Measurements from ENCODE around the gene ST6GALNAC4. TPM values are rescaled to one million over a fixed set of nuclear protein-coding genes. Genes with fewer than 3 reads are reported as not detected.
A peak's percentile ranks its signal among the peaks of the same experiment; 100 is the strongest.

ST6GALNAC4 gene
- total and polyA plus RNA-seq, 9 of the 15 experiments (the other 6 are each of a cell fraction or from before 2014, with no cell fraction given) = 2.6 to 43.1 (median 15.4) TPM

- TF ChIP-seq SNAPC5 (CRISPR knock-in tag; IDR thresholded peaks at IDR 0.05) = no peak
- no peak for TF ChIP-seq ZNF384 (IDR thresholded peaks at IDR 0.05; ENCODE audit: low read depth, low read length)
- TF ChIP-seq PCBP1 (IDR thresholded peaks at IDR 0.05; ENCODE audit: low read depth, low read length, poor library complexity, severe bottlenecking) = no peak
- TF ChIP-seq NR3C1 (CRISPR knock-in tag; IDR thresholded peaks at IDR 0.05) = no peak
- TF ChIP-seq ASH1L (IDR thresholded peaks at IDR 0.05; ENCODE audit: borderline replicate concordance, low read depth, partially characterized antibody) = no peak
- no peak for TF ChIP-seq TEAD2 (tag; IDR thresholded peaks at IDR 0.05)
- TF ChIP-seq SAP30 (IDR thresholded peaks at IDR 0.05; ENCODE audit: borderline replicate concordance, insufficient read depth, low read depth, low read length, poor library complexity, severe bottlenecking) = no peak
- TF ChIP-seq ZBTB40 (IDR thresholded peaks at IDR 0.05) = peak; percentile 32; the same call in 1 of the 2 replicates
- no peak for TF ChIP-seq ZBTB40 (CRISPR knock-in tag; IDR thresholded peaks at IDR 0.05)
- no peak for TF ChIP-seq POLR2AphosphoS2 (IDR thresholded peaks at IDR 0.05; ENCODE audit: low read length)
- no peak for TF ChIP-seq CBX5 (IDR thresholded peaks at IDR 0.05; ENCODE audit: borderline replicate concordance, low read depth)
- TF ChIP-seq ZBTB17 (CRISPR knock-in tag; IDR thresholded peaks at IDR 0.05) = 0 out of 2 replicates have a peak, but pooled peaks have one; percentile 38
- no peak for TF ChIP-seq NR4A1 (CRISPR knock-in tag; IDR thresholded peaks at IDR 0.05)
- no peak for TF ChIP-seq NR4A1 (tag; IDR thresholded peaks at IDR 0.05)
- TF ChIP-seq CREB3L1 (IDR thresholded peaks at IDR 0.05; ENCODE audit: borderline replicate concordance, low read depth) = no peak
- no peak for TF ChIP-seq CBFB (CRISPR knock-in tag; IDR thresholded peaks at IDR 0.05)
- TF ChIP-seq RAD21 (CRISPR knock-in tag; conservative IDR thresholded peaks at IDR 0.05 in 1 of 2, IDR thresholded peaks at IDR 0.05 in 1 of 2) = no peak
These were observed 51.0 kb downstream of the ST6GALNAC4 start (continued) for GRCh38 chr9:127865645-127866464.
